DND-41 (cell line): ENCODE measurements around the gene ATXN7L1.

Experiments
- CTCF ChIP-seq: IDR thresholded peaks from 2 replicates; pipeline ENCODE4 v1.5.1; 2012; ENCODE audit warnings: borderline replicate concordance, low read length, moderate library complexity, mild to moderate bottlenecking; ENCODE audit not compliant: poor library complexity, severe bottlenecking; ENCODE audit errors: extremely low read depth
- EZH2 ChIP-seq: IDR thresholded peaks from 3 replicates; pipeline ENCODE4 v1.6.1; 2012; ENCODE audit warnings: borderline replicate concordance, low read depth, mild to moderate bottlenecking, moderate library complexity, low read length, inconsistent platforms; ENCODE audit not compliant: severe bottlenecking

GRCh38 chr7:105648561-105649401, 227.6 kb downstream of the ATXN7L1 start:
- no peak for TF ChIP-seq CTCF
- no peak for TF ChIP-seq EZH2
